ENCODE measurements around the gene KLRK1. TPM values are rescaled to one million over a fixed set of nuclear protein-coding genes. Genes with fewer than 3 reads are reported as not detected.

The KLRK1 gene
- total and polyA plus RNA-seq, 2 of the 4 experiments (the other 2 are of a cell fraction): not detected

DNA sequence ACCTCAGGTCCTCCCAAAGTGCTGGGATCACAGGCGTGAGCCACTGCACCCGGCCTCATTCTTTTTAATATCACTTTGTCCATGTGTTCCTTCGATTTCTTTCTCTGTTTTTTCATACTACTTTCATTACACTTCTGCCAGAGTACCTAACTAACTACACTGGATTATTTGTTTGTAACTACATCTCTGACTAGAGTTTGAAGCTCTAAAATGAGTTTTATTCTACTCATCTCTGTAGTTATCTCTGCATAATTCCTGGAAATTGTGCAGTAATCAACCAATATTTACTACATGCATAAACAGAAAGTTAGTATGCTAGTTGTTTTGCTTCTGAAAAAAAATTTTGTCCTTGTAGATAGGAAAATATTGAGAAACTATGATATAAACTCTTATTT lies 15.2 kb downstream of the KLRK1 start:
- H3K9me3 ChIP-seq (ENCODE audit: control insufficient read depth, insufficient read depth, low read length): no peaks in the 10 kb centered on the region
- intact Hi-C loops (cut with micrococcal nuclease): no loop called here
- no peak overlapping the region for H3K18ac ChIP-seq (ENCODE audit: low read depth, low read length)
- no peak overlapping the region for H3K4me3 ChIP-seq (ENCODE audit: insufficient read depth, low read depth, low read length)
- H3K36me3 ChIP-seq (ENCODE audit: control insufficient read depth, insufficient read depth, low read length): no peaks in the 10 kb centered on the region
- no peak overlapping the region for H3K23ac ChIP-seq (ENCODE audit: low read depth, low read length)
- no peak overlapping the region for H2BK5ac ChIP-seq (ENCODE audit: low read depth, low read length, poor library complexity, severe bottlenecking)
- no peaks in the 10 kb centered on the region for H3K79me1 ChIP-seq (ENCODE audit: low read depth in 1 of 2, low read length in 2 of 2)
- no peaks in the 10 kb centered on the region for H3K27me3 ChIP-seq (ENCODE audit: control insufficient read depth, insufficient read depth, low read length)
- H2AK9ac ChIP-seq (replicated peaks; ENCODE audit: low read depth, low read length, poor library complexity): no peak overlapping the region
- H2BK20ac ChIP-seq (ENCODE audit: low read depth, low read length): no peak overlapping the region
- no peak overlapping the region for H3K4ac ChIP-seq (ENCODE audit: low read depth, low read length)
- no peak overlapping the region for H4K8ac ChIP-seq (ENCODE audit: low read depth in 2 of 2, low read length in 2 of 2)
- no peak overlapping the region for H3K9ac ChIP-seq (ENCODE audit: low read depth, low read length)
- POLR2A ChIA-PET (ENCODE audit: unreplicated experiment): no interaction called here
- H3K4me1 ChIP-seq (ENCODE audit: control insufficient read depth, insufficient read depth, low read length): no peaks in the 10 kb centered on the region
- H4K91ac ChIP-seq (ENCODE audit: insufficient read depth, low read depth, low read length): no peak overlapping the region
- H2BK15ac ChIP-seq (ENCODE audit: low read depth, low read length): no peak overlapping the region
- 100% methylated on average over 2 of the region's 3 CpGs; no CpG with 5 or more reads in 1 of the 2 experiments for WGBS, 2 experiments (ENCODE audit: extremely low coverage in 2 of 2, insufficient read length in 1 of 2)
- no peak overlapping the region for H3K56ac ChIP-seq (ENCODE audit: extremely low read depth, insufficient read depth, low read length)
- dilution Hi-C loops (cut with HindIII; ENCODE audit: low sequenced_read_pairs, unreplicated experiment): no loop called here
- DNase-seq (no peak), ATAC-seq (ENCODE audit: low read depth) (no peak)
- no TSS peak for BruUV-seq (replicated peaks)
- H3K4me2 ChIP-seq (ENCODE audit: low read depth, low read length): no peak overlapping the region
- no peaks in the 10 kb centered on the region for H4K20me1 ChIP-seq (ENCODE audit: insufficient read depth, low read length)
- no peak for TF ChIP-seq RCOR1 (IDR thresholded peaks at IDR 0.05; ENCODE audit: insufficient replicate concordance, low read length)
- TF ChIP-seq MAFK (IDR thresholded peaks at IDR 0.05; ENCODE audit: low read depth, low read length): no peak
- no peak for TF ChIP-seq BHLHE40 (IDR thresholded peaks at IDR 0.05; ENCODE audit: low read depth, low read length)
- no peak for TF ChIP-seq RFX5 (IDR thresholded peaks at IDR 0.05; ENCODE audit: low read depth, low read length)
- no peak for TF ChIP-seq MXI1 (IDR thresholded peaks at IDR 0.05; ENCODE audit: borderline replicate concordance, low read depth, low read length)
- TF ChIP-seq FOS (IDR thresholded peaks at IDR 0.05; ENCODE audit: low read depth, low read length): no peak
- TF ChIP-seq CHD1 (IDR thresholded peaks at IDR 0.05; ENCODE audit: low read depth, low read length): no peak
- no peak for TF ChIP-seq NFE2L2 (IDR thresholded peaks at IDR 0.05; ENCODE audit: low read depth, low read length)
- TF ChIP-seq, protein P1, sequence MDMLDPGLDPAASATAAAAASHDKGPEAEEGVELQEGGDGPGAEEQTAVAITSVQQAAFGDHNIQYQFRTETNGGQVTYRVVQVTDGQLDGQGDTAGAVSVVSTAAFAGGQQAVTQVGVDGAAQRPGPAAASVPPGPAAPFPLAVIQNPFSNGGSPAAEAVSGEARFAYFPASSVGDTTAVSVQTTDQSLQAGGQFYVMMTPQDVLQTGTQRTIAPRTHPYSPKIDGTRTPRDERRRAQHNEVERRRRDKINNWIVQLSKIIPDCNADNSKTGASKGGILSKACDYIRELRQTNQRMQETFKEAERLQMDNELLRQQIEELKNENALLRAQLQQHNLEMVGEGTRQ (IDR thresholded peaks at IDR 0.05; ENCODE audit: low read depth, low read length): no peak
- TF ChIP-seq, protein P2, sequence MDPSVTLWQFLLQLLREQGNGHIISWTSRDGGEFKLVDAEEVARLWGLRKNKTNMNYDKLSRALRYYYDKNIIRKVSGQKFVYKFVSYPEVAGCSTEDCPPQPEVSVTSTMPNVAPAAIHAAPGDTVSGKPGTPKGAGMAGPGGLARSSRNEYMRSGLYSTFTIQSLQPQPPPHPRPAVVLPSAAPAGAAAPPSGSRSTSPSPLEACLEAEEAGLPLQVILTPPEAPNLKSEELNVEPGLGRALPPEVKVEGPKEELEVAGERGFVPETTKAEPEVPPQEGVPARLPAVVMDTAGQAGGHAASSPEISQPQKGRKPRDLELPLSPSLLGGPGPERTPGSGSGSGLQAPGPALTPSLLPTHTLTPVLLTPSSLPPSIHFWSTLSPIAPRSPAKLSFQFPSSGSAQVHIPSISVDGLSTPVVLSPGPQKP (IDR thresholded peaks at IDR 0.05; ENCODE audit: borderline replicate concordance, low read depth, low read length): no peak
- no peak for TF ChIP-seq RAD21 (IDR thresholded peaks at IDR 0.05; ENCODE audit: low read length)
- no peak for TF ChIP-seq SMC3 (IDR thresholded peaks at IDR 0.05; ENCODE audit: low read depth, low read length)
- TF ChIP-seq POLR2A (IDR thresholded peaks at IDR 0.05; ENCODE audit: low read depth, low read length): no peak
- H2AK5ac ChIP-seq (ENCODE audit: low read depth, low read length): no peak overlapping the region
- no peak overlapping the region for H3K14ac ChIP-seq (replicated peaks; ENCODE audit: low read depth, low read length)
- no peak overlapping the region for H2BK120ac ChIP-seq (ENCODE audit: low read depth, low read length)
- no peak overlapping the region for H4K5ac ChIP-seq (ENCODE audit: low read depth, low read length)
- H3K9me1 ChIP-seq (ENCODE audit: insufficient read depth, low read length): no peaks in the 10 kb centered on the region
- CTCF ChIA-PET: no interaction called here
- in situ Hi-C loops (cut with MboI; ENCODE audit: low sequenced_read_pairs): no loop called here
- no peak overlapping the region for H3K27ac ChIP-seq (ENCODE audit: insufficient read depth, low read length)
- H2AFZ ChIP-seq (replicated peaks; ENCODE audit: low read length, poor library complexity): no peak overlapping the region
